K562 (cell line): Measurements from ENCODE around the gene GMNC. TPM values are rescaled to one million over a fixed set of nuclear protein-coding genes. Genes with fewer than 3 reads are reported as not detected.

Source experiments
- ATAC-seq: fragments of 200-7000 bp; cut with Tn5 transposase; 3 replicates; pipeline ENCODE4 v1.9.1; 2020; ENCODE audit warnings: moderate library complexity
- BruUV-seq: library from RNA; stranded (reverse); fragments of 400-500 nt; replicated peaks from 2 replicates; lab custom pipeline; 2021; lab: Mats Ljungman, UMichigan
- CTCF ChIA-PET: fragments of 300-600 bp; formaldehyde crosslinking; extraction: SDS; loops from one replicate; lab custom pipeline; 2021; ENCODE audit warnings: low intra/inter-chr PET ratio; lab: Yijun Ruan, JAX
- POLR2A ChIA-PET: fragments of 300-600, 350-650 bp; sonication (Branson Sonifier 250); formaldehyde crosslinking; extraction: SDS; loops from one replicate; lab custom pipeline; 2021; ENCODE audit warnings: antibody characterized with exemption, inconsistent platforms; lab: Yijun Ruan, JAX
- DNase-seq, 4 experiments: peaks; one replicate each; pipeline versions ENCODE4 v3.0.0 to v3.0.0-alpha.2; 2011 to 2018; ENCODE audit warnings: low spot score in 3 of 4, mixed read lengths in 3 of 4; ENCODE audit errors: extremely low read depth in 1 of 4
- FAIRE-seq: peaks from 2 replicates; lab custom pipeline; 2011; peaks lifted over from hg19 to GRCh38; lab: Jason Lieb, UNC
- H2AFZ ChIP-seq: 2 replicates; pipeline ENCODE4 v1.6.0; 2011; ENCODE audit warnings: low read depth, low read length, control low read depth, inconsistent platforms
- H3K27ac ChIP-seq: fragments of 200-600 bp; 3 replicates; pipeline ENCODE4 v1.8.0; 2011; ENCODE audit warnings: low read depth, mild to moderate bottlenecking, control low read depth, inconsistent platforms, low read length, moderate library complexity, mixed read lengths; ENCODE audit errors: extremely low read depth
- H3K27me3 ChIP-seq, 2 experiments: fragments of 300-600 bp in 1 of 2; 2 replicates in 1 of 2; 3 replicates in 1 of 2; pipeline versions ENCODE4 v1.6.0 to v1.8.0; 2011; ENCODE audit warnings: inconsistent platforms in 2 of 2, low read length in 2 of 2, mild to moderate bottlenecking in 1 of 2, mixed read lengths in 1 of 2, moderate library complexity in 1 of 2; ENCODE audit not compliant: control insufficient read depth in 2 of 2, insufficient read depth in 2 of 2
- H3K36me3 ChIP-seq: fragments of 300-600 bp; 3 replicates; pipeline ENCODE4 v1.8.0; 2011; ENCODE audit warnings: mild to moderate bottlenecking, low read length, inconsistent platforms; ENCODE audit not compliant: control insufficient read depth, insufficient read depth
- H3K4me1 ChIP-seq, 2 experiments: fragments of 200-600 bp in 1 of 2; replicated peaks in 1 of 2; 2 replicates in 1 of 2; 3 replicates in 1 of 2; pipeline versions ENCODE4 v1.5.1 to v1.8.0; 2011; ENCODE audit warnings: inconsistent platforms in 2 of 2, low read length in 2 of 2, mild to moderate bottlenecking in 1 of 2, mixed read lengths in 1 of 2, moderate library complexity in 1 of 2; ENCODE audit not compliant: control insufficient read depth in 2 of 2, insufficient read depth in 2 of 2
- H3K4me2 ChIP-seq: 2 replicates; pipeline ENCODE4 v1.6.1; 2011; ENCODE audit warnings: low read length, control low read depth, inconsistent platforms, mixed read lengths; ENCODE audit not compliant: insufficient read depth
- H3K4me3 ChIP-seq: fragments of 200-600 bp; sonication (generic), shearing (Covaris generic); 2 replicates; pipeline ENCODE4 v1.5.1; 2016; ENCODE audit warnings: control low read depth, inconsistent platforms
- H3K79me2 ChIP-seq: fragments of 200-600 bp; 3 replicates; pipeline ENCODE4 v1.8.0; 2011; ENCODE audit warnings: low read length, inconsistent platforms; ENCODE audit not compliant: control insufficient read depth, insufficient read depth
- H3K9ac ChIP-seq, 2 experiments: 2 replicates each; pipeline versions ENCODE4 v1.6.0 to v1.6.1; 2011; ENCODE audit warnings: low read depth in 2 of 2, low read length in 2 of 2, control low read depth in 1 of 2, inconsistent platforms in 1 of 2, mild to moderate bottlenecking in 1 of 2, mixed read lengths in 1 of 2; ENCODE audit not compliant: insufficient read depth in 1 of 2
- H3K9me1 ChIP-seq: one replicate; pipeline ENCODE4 v1.6.0; 2011; ENCODE audit warnings: inconsistent platforms, mild to moderate bottlenecking, low read length, moderate library complexity; ENCODE audit not compliant: control insufficient read depth, insufficient read depth
- H3K9me3 ChIP-seq: replicated peaks from 2 replicates; pipeline ENCODE4 v1.5.1; 2011; ENCODE audit warnings: low read depth, low read length, inconsistent platforms; ENCODE audit not compliant: control insufficient read depth, insufficient read depth
- H4K20me1 ChIP-seq: replicated peaks from 2 replicates; pipeline ENCODE4 v1.6.1; 2011; ENCODE audit warnings: low read length, inconsistent platforms, mixed read lengths; ENCODE audit not compliant: control insufficient read depth, insufficient read depth
- ADNP ChIP-seq: fragments of 200-800 bp; sonication (Bioruptor generic); IDR thresholded peaks from 2 replicates; pipeline ENCODE4 v1.6.1; 2016; ENCODE audit warnings: missing genetic modification characterization, missing compliant biosample characterization
- BHLHE40 ChIP-seq: IDR thresholded peaks from 2 replicates; pipeline ENCODE4 v1.6.1; 2011; ENCODE audit warnings: low read length, improper control_type of control experiment
- CBX8 ChIP-seq: fragments of 200-600 bp; sonication (generic); IDR thresholded peaks from 2 replicates; pipeline ENCODE4 v1.6.1; 2012; ENCODE audit warnings: borderline replicate concordance, mixed run types, low read depth, mild to moderate bottlenecking, moderate library complexity, mixed read lengths, low read length, control low read depth, inconsistent platforms; ENCODE audit not compliant: poor library complexity, severe bottlenecking; ENCODE audit errors: extremely low read depth
- CCAR2 ChIP-seq: fragments of 200-400 bp; formaldehyde crosslinking; IDR thresholded peaks from 2 replicates; pipeline ENCODE4 v1.6.1; 2017; ENCODE audit warnings: mild to moderate bottlenecking, low read depth, low read length
- CSDE1 ChIP-seq, 2 experiments: fragments of 450-650 bp; IDR thresholded peaks; 2 replicates each; pipeline ENCODE4 v1.6.1; 2016; ENCODE audit warnings: mild to moderate bottlenecking in 1 of 2
- MTA2 ChIP-seq: fragments of 450-650 bp; IDR thresholded peaks from 2 replicates; pipeline ENCODE4 v1.6.1; 2016; ENCODE audit warnings: low read depth
- RB1 ChIP-seq: fragments of 450-650 bp; IDR thresholded peaks from 2 replicates; pipeline ENCODE4 v1.6.1; 2017; ENCODE audit warnings: low read depth, mild to moderate bottlenecking
- SAFB2 ChIP-seq: fragments of 200-400 bp; formaldehyde crosslinking; IDR thresholded peaks from 2 replicates; pipeline ENCODE4 v1.6.1; 2018; ENCODE audit warnings: borderline replicate concordance, low read length, low read depth, moderate library complexity; ENCODE audit not compliant: severe bottlenecking
- SUPT5H ChIP-seq: fragments of 450-650 bp; IDR thresholded peaks from 2 replicates; pipeline ENCODE4 v1.6.1; 2016
- TAF1 ChIP-seq: IDR thresholded peaks from 2 replicates; pipeline ENCODE4 v1.6.1; 2011; ENCODE audit warnings: mild to moderate bottlenecking, low read length, moderate library complexity; ENCODE audit not compliant: insufficient read depth, control insufficient read depth, severe bottlenecking; ENCODE audit errors: extremely low read depth
- TEAD4 ChIP-seq, 2 experiments: sonication (generic) in 1 of 2; formaldehyde crosslinking in 1 of 2; IDR thresholded peaks; 2 replicates each; pipeline versions ENCODE4 v1.6.1 to v1.8.0; 2012 to 2022; ENCODE audit warnings: borderline replicate concordance in 1 of 2, inconsistent platforms in 1 of 2, low read length in 1 of 2, mild to moderate bottlenecking in 1 of 2, missing genetic modification reagents in 1 of 2
- TRIM28 ChIP-seq: fragments of 450-650 bp; IDR thresholded peaks from 2 replicates; pipeline ENCODE4 v1.6.1; 2017
- ZC3H11A ChIP-seq: IDR thresholded peaks from 2 replicates; pipeline ENCODE4 v1.6.1; 2012; ENCODE audit warnings: low read depth, low read length, improper control_type of control experiment
- ZNF583 ChIP-seq: fragments of 250-450 bp; sonication (Bioruptor Pico); IDR thresholded peaks from 2 replicates; pipeline ENCODE4 v1.4.0; 2020
- WGBS: fragments of 100-300 bp; shearing (Covaris generic); methylation state at CpG from one replicate; pipeline ENCODE4 v1.1.6; 2016; ENCODE audit warnings: low coverage, mixed read lengths; ENCODE audit not compliant: insufficient coverage; ENCODE audit errors: missing lambda C conversion rate; 5-methylcytosine and 5-hydroxymethylcytosine counted together
- in situ Hi-C: fragments of 300-500 bp; cut with MboI; formaldehyde crosslinking; loops from 4 replicates; pipeline ENCODE4 v1.15.0; 2018; ENCODE audit warnings: inconsistent platforms, mixed read lengths
- intact Hi-C: fragments of 100-400 bp; cut with micrococcal nuclease; formaldehyde crosslinking; loops from 2 replicates; pipeline ENCODE4 v1.14.2; 2022
- polyA plus RNA-seq, 8 experiments: library from polyadenylated mRNA; depleted of rRNA in 4 of 8; stranded (reverse) in 5 of 8; unstranded in 3 of 8; fragments of >200 nt; fragmentation: Nextera tagmentation in 2 of 8; fragmentation: Illumina TruSeq in 1 of 8; extraction: Ambion mirVana in 2 of 8; extraction: Trizol in 1 of 8; gene quantifications; 2 replicates each; pipeline versions ENCODE4 v1.2.1 to v1.2.3, GENCODE V29; 2011 to 2014; ENCODE audit warnings: inconsistent platforms in 1 of 8, missing spikeins in 1 of 8
- total RNA-seq, 7 experiments: library from RNA; depleted of rRNA in 6 of 7; stranded (reverse); fragments of >200 nt in 6 of 7; fragmentation: Illumina TruSeq in 2 of 7; extraction: Trizol in 2 of 7; gene quantifications; 2 replicates each; pipeline versions ENCODE4 v1.2.1 to v1.2.3, GENCODE V29; 2011 to 2021; ENCODE audit warnings: low replicate concordance in 1 of 7
- TF ChIP-seq, protein P1 (sequence below): IDR thresholded peaks from 3 replicates; pipeline ENCODE4 v1.6.1; 2011; ENCODE audit warnings: borderline replicate concordance, mild to moderate bottlenecking; ENCODE audit not compliant: insufficient read length, insufficient read depth
- TF ChIP-seq, protein P2 (sequence below): IDR thresholded peaks from 2 replicates; pipeline ENCODE4 v1.6.1; 2014; ENCODE audit warnings: antibody characterized with exemption
- TF ChIP-seq, protein P3 (sequence below): fragments of 250-450 bp; sonication (Bioruptor Pico); IDR thresholded peaks from 2 replicates; pipeline ENCODE4 v1.8.0; 2022; ENCODE audit warnings: moderate library complexity, mild to moderate bottlenecking, inconsistent platforms
- TF ChIP-seq, protein P4 (sequence below): fragments of 450-650 bp; IDR thresholded peaks from 2 replicates; pipeline ENCODE4 v1.6.1; 2016; ENCODE audit warnings: low read depth, mild to moderate bottlenecking, moderate library complexity

The GMNC gene
- total and polyA plus RNA-seq, 9 of the 15 experiments (the other 6 are each of a cell fraction or from before 2014, with no cell fraction given), result not detected

DNA sequence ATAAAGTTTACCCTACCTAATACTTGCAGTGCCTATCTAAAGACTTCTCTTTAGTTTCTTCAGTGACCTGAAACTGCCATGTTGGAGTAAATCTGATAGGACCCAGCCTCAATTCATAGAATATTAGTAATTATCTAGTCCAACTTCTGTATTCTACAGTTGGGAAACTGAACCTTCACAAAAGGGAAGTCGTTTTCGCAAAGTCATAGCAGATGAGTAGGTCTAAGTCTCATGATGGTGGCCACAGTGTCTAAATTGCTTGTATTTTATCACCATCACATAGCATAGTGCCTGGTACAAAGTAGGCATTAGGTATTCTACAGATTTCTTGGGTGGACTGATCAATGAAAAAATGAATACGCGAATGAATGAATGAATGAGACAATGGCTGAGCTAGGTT lies 8.4 kb downstream of the GMNC start:
- Histone ChIP-seq H4K20me1 (no peaks in the 10 kb centered on the region), H3K4me2 (no peak overlapping the region), H3K36me3 (no peaks in the 10 kb centered on the region), H3K79me2 (no peaks in the 10 kb centered on the region), H3K27me3 (no peaks in the 10 kb centered on the region)
- FAIRE-seq (no peak), DNase-seq (no peak)
- CTCF ChIA-PET, result no interaction called here
- TF ChIP-seq RB1 (no peak), MTA2 (no peak), ADNP (no peak), SUPT5H (no peak), BHLHE40 (no peak), CSDE1 (IDR thresholded peaks at IDR 0.05) (no peak), TRIM28 (no peak), TEAD4 (IDR thresholded peaks at IDR 0.05; ENCODE audit: low read length) (no peak), TEAD4 (CRISPR knock-in tag; IDR thresholded peaks at IDR 0.05; ENCODE audit: borderline replicate concordance) (no peak), CCAR2 (no peak), ZNF583 (CRISPR knock-in tag) (no peak), CBX8 (no peak), SAFB2 (no peak), TAF1 (no peak), ZC3H11A (no peak)
- TF ChIP-seq, protein P1, sequence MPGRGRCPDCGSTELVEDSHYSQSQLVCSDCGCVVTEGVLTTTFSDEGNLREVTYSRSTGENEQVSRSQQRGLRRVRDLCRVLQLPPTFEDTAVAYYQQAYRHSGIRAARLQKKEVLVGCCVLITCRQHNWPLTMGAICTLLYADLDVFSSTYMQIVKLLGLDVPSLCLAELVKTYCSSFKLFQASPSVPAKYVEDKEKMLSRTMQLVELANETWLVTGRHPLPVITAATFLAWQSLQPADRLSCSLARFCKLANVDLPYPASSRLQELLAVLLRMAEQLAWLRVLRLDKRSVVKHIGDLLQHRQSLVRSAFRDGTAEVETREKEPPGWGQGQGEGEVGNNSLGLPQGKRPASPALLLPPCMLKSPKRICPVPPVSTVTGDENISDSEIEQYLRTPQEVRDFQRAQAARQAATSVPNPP, result no peak
- TF ChIP-seq, protein P2, sequence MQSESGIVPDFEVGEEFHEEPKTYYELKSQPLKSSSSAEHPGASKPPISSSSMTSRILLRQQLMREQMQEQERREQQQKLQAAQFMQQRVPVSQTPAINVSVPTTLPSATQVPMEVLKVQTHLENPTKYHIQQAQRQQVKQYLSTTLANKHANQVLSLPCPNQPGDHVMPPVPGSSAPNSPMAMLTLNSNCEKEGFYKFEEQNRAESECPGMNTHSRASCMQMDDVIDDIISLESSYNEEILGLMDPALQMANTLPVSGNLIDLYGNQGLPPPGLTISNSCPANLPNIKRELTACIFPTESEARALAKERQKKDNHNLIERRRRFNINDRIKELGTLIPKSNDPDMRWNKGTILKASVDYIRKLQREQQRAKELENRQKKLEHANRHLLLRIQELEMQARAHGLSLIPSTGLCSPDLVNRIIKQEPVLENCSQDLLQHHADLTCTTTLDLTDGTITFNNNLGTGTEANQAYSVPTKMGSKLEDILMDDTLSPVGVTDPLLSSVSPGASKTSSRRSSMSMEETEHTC, result no peak
- TF ChIP-seq, protein P3, sequence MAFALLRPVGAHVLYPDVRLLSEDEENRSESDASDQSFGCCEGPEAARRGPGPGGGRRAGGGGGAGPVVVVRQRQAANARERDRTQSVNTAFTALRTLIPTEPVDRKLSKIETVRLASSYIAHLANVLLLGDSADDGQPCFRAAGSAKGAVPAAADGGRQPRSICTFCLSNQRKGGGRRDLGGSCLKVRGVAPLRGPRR, result no peak
- TF ChIP-seq, protein P4, sequence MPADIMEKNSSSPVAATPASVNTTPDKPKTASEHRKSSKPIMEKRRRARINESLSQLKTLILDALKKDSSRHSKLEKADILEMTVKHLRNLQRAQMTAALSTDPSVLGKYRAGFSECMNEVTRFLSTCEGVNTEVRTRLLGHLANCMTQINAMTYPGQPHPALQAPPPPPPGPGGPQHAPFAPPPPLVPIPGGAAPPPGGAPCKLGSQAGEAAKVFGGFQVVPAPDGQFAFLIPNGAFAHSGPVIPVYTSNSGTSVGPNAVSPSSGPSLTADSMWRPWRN, result no peak
- TF ChIP-seq, all 486 proteins: peak for 0
- no peak for ATAC-seq
- Histone ChIP-seq H3K4me3 (no peak overlapping the region), H2AFZ (no peak overlapping the region), H3K27ac (no peak overlapping the region), H3K9ac (no peak overlapping the region), H3K4me1 (no peaks in the 10 kb centered on the region), H3K9me1 (no peaks in the 10 kb centered on the region), H3K9me3 (0 out of 2 replicates have a peak, but pooled peaks cover 5% of the 10 kb centered on the region)
- WGBS, result 0% methylated on average over 4 of the region's 4 CpGs
- intact Hi-C loops, result no loop called here
- in situ Hi-C loops, result no loop called here
- POLR2A ChIA-PET, result no interaction called here
- no TSS peak for BruUV-seq
